ENCODE data around the gene RGL2. TPM values are rescaled to one million over a fixed set of nuclear protein-coding genes. Genes with fewer than 3 reads are reported as not detected.
A peak's percentile ranks its signal among the peaks of the same experiment; 100 is the strongest.

Gene RGL2
- total and polyA plus RNA-seq, 2 of the 13 experiments (the other 11 are each of a cell fraction or from before 2014, with no cell fraction given): 22.9 to 47.4 TPM

GRCh38 chr6:33271468-33272274 lies 27.1 kb downstream of the RGL2 start, which contains the start of the genes RPS18 and VPS52 (continued):
- TF ChIP-seq MTF1 (CRISPR knock-in tag; IDR thresholded peaks at IDR 0.05) (peak; percentile 73), SRSF9 (IDR thresholded peaks at IDR 0.05; ENCODE audit: borderline replicate concordance, insufficient read depth, low read depth, low read length, poor library complexity, severe bottlenecking) (no peak), CEBPZ (IDR thresholded peaks at IDR 0.05; ENCODE audit: low read length) (no peak), CREB3 (CRISPR knock-in tag; IDR thresholded peaks at IDR 0.05) (peak; percentile 63; the same call in 1 of the 2 replicates), ZNF646 (CRISPR knock-in tag; IDR thresholded peaks at IDR 0.05) (no peak; the same call in 1 of the 2 replicates), MLLT10 (CRISPR knock-in tag; IDR thresholded peaks at IDR 0.05) (no peak), ZNF260 (CRISPR knock-in tag; IDR thresholded peaks at IDR 0.05; ENCODE audit: borderline replicate concordance, low read depth) (no peak), ZNF333 (CRISPR knock-in tag; IDR thresholded peaks at IDR 0.05; ENCODE audit: borderline replicate concordance) (no peak; the same call in 1 of the 2 replicates), PAXIP1 (CRISPR knock-in tag; conservative IDR thresholded peaks at IDR 0.05) (peak; percentile 66), HES4 (CRISPR knock-in tag; IDR thresholded peaks at IDR 0.05; ENCODE audit: borderline replicate concordance) (peak; percentile 70), FOXP1 (IDR thresholded peaks at IDR 0.05) (no peak), FOXP1 (CRISPR knock-in tag; IDR thresholded peaks at IDR 0.05) (peak; percentile 6; the same call in 1 of the 2 replicates), REXO4 (CRISPR knock-in tag; IDR thresholded peaks at IDR 0.05; ENCODE audit: borderline replicate concordance) (peak; percentile 74; the same call in 1 of the 2 replicates), CC2D1A (CRISPR knock-in tag; IDR thresholded peaks at IDR 0.05) (no peak)

All from HepG2 (cell line).